DOHH2 (cell line): Measurements from ENCODE around the gene IFNA13.

Experiments used
- H3F3A ChIP-seq: fragments of 200-600 bp; sonication (generic), shearing (Covaris generic); 2 replicates; pipeline ENCODE4 v1.6.0; 2016; ENCODE audit warnings: antibody characterized with exemption, mild to moderate bottlenecking; ENCODE audit not compliant: control insufficient read depth, insufficient read depth
- H3K27ac ChIP-seq: fragments of 200-600 bp; sonication (generic); 2 replicates; pipeline ENCODE4 v1.5.1; 2014; ENCODE audit warnings: low read depth, mild to moderate bottlenecking, low read length, moderate library complexity
- H3K27me3 ChIP-seq: fragments of 200-600 bp; sonication (generic); 2 replicates; pipeline ENCODE4 v1.6.1; 2014; ENCODE audit warnings: mild to moderate bottlenecking, low read length, mixed read lengths; ENCODE audit not compliant: control insufficient read depth
- H3K36me3 ChIP-seq: fragments of 200-600 bp; sonication (generic); 2 replicates; pipeline ENCODE4 v1.6.1; 2014; ENCODE audit warnings: mild to moderate bottlenecking, low read length, moderate library complexity, mixed read lengths; ENCODE audit not compliant: control insufficient read depth
- H3K4me1 ChIP-seq: fragments of 200-600 bp; sonication (generic); 2 replicates; pipeline ENCODE4 v1.6.1; 2014; ENCODE audit warnings: mild to moderate bottlenecking, low read length, mixed read lengths; ENCODE audit not compliant: control insufficient read depth
- H3K4me2 ChIP-seq: fragments of 200-600 bp; sonication (generic); 2 replicates; pipeline ENCODE4 v1.6.0; 2014; ENCODE audit warnings: mild to moderate bottlenecking, low read length, moderate library complexity
- H3K4me3 ChIP-seq: fragments of 200-600 bp; sonication (generic); 2 replicates; pipeline ENCODE4 v1.5.1; 2014; ENCODE audit warnings: mild to moderate bottlenecking, low read length, mixed read lengths
- H3K79me2 ChIP-seq: fragments of 200-600 bp; sonication (generic); 2 replicates; pipeline ENCODE4 v1.6.1; 2014; ENCODE audit warnings: mild to moderate bottlenecking, low read length, mixed read lengths; ENCODE audit not compliant: control insufficient read depth
- H3K9me2 ChIP-seq: fragments of 200-600 bp; sonication (generic); replicated peaks from 2 replicates; pipeline ENCODE4 v1.6.1; 2014; ENCODE audit warnings: mild to moderate bottlenecking, low read length, mixed read lengths; ENCODE audit not compliant: control insufficient read depth
- H3K9me3 ChIP-seq: fragments of 200-600 bp; sonication (generic); 2 replicates; pipeline ENCODE4 v1.6.1; 2014; ENCODE audit warnings: antibody characterized with exemption, low read length, mixed read lengths; ENCODE audit not compliant: control insufficient read depth, insufficient read depth
- H4K20me1 ChIP-seq: fragments of 200-600 bp; sonication (generic); 2 replicates; pipeline ENCODE4 v1.6.0; 2014; ENCODE audit warnings: low read depth, mild to moderate bottlenecking, antibody characterized with exemption, low read length, moderate library complexity; ENCODE audit not compliant: control insufficient read depth, insufficient read depth
- CTCF ChIP-seq: fragments of 200-600 bp; sonication (generic); IDR thresholded peaks from one replicate; pipeline ENCODE4 v1.5.1; 2014; ENCODE audit warnings: antibody characterized with exemption, mild to moderate bottlenecking, low read depth, low read length; ENCODE audit not compliant: poor library complexity, severe bottlenecking
- EZH2phosphoT487 ChIP-seq: fragments of 200-600 bp; sonication (generic); IDR thresholded peaks from 2 replicates; pipeline ENCODE4 v1.6.1; 2017; ENCODE audit warnings: borderline replicate concordance, mild to moderate bottlenecking, antibody characterized with exemption, low read length, moderate library complexity, mixed read lengths

Gene IFNA13

GRCh38 chr9:21317956-21318923 lies 49.6 kb downstream of the IFNA13 start:
- Histone ChIP-seq H3K36me3 (peaks cover 7% of the 10 kb centered on the region), H3K9me2 (no peaks in the 10 kb centered on the region), H3K4me1 (no peaks in the 10 kb centered on the region), H3K27ac (no peak overlapping the region), H3K9me3 (no peaks in the 10 kb centered on the region), H3K27me3 (peaks cover 8% of the 10 kb centered on the region; the same call in 1 of the 2 replicates), H4K20me1 (no peaks in the 10 kb centered on the region), H3K4me3 (no peak overlapping the region), H3K4me2 (no peak overlapping the region), H3K79me2 (no peaks in the 10 kb centered on the region), H3F3A (no peaks in the 10 kb centered on the region)
- TF ChIP-seq EZH2phosphoT487 (no peak), CTCF (peak; percentile 58)
